Activated T-cell treated with anti-CD3 and anti-CD28 coated beads for 48 hours (primary cell): Measurements from ENCODE around the gene HOXC6.
"Not testable (repeated sequence)": the region's sequence is repeated elsewhere in the genome, so short reads cannot be mapped to it uniquely, and the experiment has no call there.

ENCODE experiments used
- DNase-seq: peaks from one replicate; pipeline ENCODE4 v3.0.0-alpha.2; 2020; ENCODE audit warnings: low read depth

HOXC6 gene

DNA sequence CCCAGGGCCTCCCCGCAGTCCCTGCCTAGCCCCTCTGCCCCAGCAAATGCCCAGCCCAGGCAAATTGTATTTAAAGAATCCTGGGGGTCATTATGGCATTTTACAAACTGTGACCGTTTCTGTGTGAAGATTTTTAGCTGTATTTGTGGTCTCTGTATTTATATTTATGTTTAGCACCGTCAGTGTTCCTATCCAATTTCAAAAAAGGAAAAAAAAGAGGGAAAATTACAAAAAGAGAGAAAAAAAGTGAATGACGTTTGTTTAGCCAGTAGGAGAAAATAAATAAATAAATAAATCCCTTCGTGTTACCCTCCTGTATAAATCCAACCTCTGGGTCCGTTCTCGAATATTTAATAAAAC is 2.2 kb downstream of the HOXC6 start:
- DNase-seq, result no peak

DNA sequence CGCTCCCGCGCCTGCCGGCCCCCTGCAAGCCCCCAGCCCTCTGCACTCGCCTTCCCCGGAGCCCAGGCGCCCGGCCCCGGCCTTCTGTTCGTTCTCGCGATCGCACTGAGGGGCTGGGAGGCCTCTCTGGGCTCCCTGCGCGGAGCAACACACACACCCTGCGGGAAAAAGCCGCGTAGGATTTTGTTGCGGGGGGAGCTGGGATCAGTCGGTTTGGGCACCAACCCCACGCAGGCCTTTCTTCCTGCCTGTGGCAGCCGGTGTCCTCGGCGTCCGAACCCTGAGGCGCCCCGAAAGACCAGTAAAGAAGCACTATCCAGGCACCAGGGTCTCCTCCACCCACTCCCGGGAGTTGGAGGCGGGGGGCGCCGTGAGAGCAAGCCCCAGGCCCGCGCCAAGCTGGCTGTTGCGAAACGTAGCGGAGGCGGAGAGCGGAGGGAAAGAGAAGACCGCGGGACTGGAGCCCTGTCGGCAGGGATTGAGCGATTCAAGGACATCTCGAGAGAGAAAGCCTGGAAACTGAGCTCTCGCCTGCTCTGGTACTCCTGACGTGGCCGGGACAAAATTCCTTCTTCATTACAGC is 2.7 kb downstream of the HOXC6 start:
- no peak for DNase-seq

DNA sequence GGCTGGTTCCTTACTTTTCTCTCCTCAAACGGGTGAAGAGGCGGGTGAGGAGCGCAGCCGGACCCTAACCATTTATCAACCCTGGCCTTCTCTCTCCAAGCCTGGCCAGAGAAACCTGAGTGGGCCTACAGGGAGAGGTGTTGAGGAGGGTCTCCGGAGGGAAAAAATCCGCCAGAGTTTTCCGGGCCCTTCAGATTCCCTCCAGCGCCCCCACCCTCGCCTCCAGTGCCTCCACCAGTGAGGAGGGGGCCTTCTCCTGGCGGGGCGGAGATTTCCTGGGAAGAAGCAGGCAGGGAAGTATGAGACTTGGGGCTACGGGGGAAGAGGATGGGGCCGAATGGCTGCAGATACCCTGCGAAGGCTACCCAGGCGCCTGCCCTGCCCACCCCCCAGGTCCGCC is 3.2 kb downstream of the HOXC6 start:
- no peak for DNase-seq

DNA sequence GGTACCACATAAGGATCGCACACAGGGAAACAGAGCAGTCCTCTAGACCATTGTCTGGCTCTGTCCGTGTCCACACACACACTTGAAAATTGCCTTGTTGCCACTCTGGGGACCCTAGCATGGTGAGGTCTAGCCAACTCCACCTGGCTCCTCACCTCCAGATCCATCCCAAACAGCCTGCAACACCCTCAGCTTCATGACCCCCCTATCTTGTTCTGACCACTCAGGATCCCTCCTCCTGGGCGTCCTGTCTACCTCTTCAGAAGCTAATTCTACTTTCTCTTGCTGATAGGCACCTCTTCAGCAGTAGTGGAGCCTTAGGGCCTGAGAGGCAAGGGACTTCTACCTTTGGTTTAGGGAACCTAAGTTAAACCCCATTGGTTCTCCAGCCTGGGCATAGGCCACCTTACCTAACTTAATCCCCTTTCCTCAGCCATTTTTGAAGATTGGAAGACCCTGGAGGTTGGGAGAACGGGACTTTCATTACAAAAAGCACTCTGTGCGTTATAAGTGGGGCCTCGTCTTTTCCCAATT is 3.9 kb downstream of the HOXC6 start:
- no peak for DNase-seq

DNA sequence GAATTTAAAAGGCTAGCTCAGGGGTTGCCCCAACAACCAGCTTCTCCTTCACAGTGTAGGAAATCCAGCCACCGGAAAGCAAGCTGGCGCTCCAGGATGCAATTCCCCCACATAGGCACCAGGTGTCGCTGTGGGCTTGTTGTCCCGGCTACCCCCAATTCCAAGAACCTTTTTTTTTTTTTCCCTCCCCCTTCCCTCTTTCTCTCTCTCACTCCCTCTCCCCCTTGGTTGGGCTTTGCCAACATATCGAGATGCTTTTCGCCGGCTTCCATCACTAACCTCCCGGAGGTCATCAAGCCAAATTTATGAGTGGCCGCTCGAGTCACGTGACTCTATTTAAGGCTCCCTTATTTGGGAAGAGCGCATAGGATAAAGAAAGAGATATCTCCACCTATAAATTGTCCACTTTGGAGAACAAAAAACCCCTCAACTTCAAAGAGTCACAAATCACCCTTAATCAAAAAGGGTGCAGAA is 4.4 kb downstream of the HOXC6 start, which contains the start of gene HOXC5:
HOXC5 (plus strand) TSS at position 424 of the 474 bp plus-strand sequence. CDS start 73 bp downstream, outside the sequence.
- peak; percentile 53 for DNase-seq

DNA sequence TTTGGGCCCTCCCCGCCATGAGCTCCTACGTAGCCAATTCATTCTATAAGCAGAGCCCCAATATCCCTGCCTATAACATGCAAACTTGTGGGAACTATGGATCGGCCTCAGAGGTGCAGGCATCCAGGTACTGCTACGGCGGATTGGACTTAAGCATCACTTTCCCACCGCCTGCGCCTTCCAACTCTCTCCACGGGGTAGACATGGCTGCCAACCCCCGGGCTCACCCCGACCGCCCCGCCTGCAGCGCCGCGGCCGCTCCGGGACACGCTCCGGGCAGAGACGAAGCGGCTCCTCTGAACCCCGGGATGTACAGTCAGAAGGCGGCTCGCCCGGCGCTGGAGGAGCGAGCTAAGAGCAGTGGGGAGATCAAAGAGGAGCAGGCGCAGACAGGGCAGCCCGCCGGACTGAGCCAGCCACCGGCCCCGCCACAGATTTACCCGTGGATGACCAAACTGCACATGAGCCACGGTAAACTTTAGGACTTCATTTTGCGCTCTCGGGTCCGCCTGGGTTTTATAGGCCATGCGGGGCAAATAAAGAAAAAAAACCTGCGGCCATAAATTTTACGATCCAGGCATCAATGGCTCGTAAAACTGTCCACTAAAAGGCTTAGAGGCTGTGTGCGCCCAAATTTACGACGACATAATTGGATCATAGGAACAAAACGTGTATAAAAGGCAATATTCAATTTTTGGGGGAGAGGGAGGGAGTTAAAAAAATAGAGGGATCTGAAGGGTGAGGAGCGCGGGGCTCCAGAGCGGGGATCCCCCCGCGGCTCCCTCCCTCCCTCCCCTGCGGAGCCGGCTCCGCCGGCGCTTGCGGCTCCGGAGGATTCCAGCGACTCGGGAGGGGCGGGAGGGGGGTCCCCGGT is 5.1 kb downstream of the HOXC6 start:
- no peak for DNase-seq

DNA sequence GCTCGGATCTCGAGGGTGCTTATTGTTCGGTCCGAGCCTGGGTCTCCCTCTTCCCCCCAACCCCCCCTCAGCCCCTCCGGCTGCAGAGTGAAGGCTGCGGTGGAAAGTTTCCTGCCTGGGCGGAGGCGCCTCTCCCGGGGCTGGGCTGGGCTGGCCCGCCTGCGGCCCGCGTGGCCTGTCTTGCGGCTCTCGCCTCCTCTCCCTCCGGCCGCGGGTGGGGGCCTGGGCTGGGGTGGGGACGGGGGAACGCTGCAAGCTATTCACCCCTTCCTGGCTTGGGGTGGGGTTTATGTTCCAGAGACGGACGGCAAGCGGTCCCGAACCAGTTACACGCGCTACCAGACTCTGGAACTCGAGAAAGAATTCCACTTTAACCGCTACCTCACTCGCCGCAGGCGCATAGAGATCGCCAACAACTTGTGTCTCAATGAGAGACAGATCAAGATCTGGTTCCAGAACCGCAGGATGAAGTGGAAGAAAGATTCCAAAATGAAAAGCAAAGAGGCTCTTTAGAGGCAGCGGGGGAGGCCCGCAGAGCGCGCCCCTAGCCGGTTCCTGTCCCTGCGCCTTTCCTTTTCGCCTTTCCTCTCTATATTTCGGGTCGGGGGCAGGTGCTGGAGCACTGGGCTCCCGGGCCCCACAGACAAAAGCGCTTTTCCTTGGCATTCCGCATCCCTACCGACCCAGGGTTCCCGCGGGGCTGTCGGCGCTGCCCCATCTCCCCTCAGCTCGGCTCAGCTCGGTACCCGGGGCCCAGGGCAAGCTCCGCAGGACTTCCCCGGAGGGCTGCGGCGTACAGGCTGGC is 5.9 kb downstream of the HOXC6 start:
- no peak for DNase-seq

DNA sequence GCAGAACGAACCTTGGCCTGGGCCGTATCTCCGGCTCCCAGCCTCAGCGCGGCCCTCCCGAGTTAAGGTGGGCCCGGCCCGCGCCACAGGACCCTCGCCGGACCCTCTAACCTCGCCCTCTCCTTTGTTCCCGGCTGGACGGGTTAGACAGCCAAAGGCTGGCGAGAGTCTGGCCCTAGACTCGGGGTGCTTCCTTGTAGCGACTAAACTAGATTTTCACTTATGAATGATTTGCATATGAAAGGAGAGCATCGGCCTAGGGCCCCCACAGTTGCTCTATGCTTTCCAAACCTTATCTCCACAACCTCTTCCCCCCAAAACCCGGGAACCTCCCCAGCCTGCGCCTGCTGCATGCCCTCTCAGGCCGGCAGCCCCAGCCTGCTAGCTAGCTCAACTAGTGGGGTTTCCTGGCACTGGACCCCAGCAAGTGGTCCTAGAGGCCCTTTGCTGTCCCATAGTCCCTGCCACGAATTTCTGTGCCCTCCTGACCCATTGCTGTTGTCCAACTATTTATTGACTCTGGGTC is 6.6 kb downstream of the HOXC6 start:
- no peak for DNase-seq

DNA sequence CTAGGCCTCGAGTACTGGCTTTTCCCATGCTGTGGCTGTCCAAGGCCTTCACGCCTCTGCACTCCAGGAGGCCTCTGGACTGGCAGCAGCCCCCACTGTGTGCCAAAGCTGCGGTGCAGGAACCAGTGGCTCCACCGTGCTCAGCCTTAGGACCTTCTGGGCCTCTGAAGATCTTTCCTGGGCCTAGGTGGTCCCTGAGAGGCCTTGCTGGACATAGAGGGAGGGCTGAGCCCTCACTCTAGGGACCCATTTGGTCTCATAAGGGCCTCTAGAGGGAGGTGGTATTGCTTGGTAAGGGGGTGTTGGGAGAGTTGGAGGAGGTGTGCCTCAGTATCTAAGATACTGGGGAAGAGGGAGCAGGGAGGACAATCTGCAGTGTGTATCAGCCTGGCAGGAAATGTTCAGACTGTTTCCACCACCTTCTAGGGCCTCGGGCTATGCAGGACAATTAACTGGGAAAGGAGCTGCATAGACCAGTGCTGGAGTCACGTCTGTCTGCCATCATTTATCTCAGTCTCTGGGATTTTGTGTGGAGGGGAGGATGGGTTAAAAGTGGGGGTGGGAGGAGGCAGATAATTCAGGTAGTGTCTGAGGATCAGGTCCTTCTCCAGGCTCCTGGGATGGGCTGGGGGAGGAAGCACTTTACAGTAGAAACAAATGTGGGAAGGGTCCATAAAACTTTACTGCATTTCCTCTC is 7.5 kb downstream of the HOXC6 start:
- DNase-seq, result no peak

DNA sequence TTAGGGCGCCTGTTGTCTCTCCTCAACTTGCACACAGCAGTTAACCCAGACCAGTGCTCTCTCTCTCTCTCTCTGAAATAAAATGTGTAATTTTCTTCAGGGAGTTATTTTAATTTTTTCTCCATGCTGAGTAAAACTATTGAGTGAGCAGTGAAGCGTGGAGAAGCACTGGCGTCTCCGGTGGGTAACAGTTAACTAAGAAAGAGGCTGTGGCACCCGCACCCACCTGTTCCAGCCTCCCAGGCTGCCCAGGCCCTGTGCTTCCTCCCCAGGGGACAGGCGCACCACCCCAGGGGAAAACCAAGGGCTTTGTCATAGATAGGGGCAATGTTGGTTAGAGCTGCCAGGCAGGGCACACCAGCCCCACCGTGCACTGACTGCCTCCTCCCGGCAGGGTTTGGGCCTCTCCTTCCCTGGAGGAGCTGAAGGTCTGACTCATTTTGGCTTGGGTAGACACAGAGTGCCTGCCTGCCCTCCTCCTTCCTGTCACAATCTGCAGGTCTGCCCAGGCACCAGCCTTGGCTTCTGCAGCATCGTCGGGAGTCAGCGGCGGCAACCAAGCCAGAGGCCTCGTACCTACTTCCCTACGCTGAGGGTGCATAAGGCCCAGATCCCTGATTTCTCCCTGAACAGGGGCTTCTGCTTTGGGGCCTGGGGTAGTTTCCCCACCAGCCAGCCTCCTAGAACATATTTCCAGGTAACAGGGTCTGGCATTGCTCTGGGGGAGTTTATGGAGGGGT is 8.6 kb downstream of the HOXC6 start:
- DNase-seq, result no peak

DNA sequence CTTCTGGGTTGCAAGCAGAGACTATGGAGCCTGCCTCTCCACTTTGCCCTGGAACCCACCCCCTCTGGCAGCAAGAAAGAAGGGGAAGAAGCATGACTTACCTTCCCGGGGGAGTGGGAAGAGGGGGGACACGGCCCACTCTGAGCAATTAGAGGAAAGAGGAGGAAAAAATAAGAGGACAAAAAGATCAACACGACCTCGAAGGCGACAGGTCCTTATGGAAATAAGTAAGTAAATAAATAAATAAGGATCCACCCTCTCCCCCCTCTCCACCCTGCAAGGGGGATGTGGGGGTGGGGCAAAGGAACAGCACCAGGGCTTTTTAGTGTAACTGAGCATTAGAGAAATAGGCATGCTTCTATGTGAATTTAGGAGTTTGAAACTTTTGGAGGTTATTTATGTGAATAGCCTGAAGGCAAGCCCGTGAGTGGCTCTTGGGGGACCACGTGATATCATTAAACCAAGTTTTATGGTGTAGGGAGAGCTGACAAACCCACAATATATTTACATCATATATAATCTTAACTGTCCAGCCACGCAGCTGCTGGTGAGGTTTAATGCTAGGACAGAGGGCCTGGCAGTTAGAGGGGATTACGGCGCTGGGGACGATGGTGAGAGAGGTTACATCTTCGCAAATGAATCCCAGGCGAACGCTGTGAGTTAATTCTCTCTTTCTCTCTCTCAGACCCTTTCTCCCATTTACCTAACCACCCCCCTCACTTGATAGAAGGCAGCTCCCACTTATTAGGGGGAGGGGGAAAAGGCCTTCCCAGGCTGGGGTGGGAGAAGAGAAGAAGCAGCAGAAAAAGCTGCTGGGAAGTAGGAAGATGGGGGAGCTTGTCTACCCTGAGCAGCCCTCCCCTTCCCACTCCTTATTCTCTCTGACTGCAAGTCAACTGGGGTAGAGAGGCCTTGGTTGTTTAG is 9.4 kb downstream of the HOXC6 start:
- DNase-seq, result no peak

DNA sequence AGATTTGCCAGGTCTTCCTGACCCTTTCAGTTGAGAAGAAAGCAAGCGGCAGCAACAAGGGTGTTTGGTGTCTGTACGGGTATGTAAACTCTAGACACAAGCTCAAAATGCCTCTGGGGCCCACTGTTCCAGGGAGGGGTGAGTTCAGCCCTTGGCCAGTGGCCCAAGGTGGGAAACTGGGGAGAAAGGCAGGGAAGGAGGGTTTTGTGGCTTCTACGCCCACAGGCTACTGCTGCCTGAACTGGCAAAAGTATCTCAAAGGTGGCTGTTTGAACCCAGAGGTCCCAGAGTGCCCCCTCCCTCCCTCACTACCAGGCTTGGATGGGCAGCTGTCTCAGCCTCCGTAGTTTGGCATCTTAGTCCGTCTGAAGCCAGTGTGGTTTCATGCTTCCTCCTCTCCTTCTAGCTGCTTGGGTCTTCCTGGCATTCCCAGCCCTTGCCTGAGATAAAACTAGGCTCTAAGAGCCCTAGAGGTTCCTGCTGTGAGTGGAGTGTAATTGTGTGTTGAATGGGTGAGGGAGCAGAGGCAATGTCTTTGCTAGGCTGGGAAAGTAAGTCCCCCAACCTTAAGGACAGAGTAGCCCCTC is 10.1 kb downstream of the HOXC6 start:
- DNase-seq, result no peak

DNA sequence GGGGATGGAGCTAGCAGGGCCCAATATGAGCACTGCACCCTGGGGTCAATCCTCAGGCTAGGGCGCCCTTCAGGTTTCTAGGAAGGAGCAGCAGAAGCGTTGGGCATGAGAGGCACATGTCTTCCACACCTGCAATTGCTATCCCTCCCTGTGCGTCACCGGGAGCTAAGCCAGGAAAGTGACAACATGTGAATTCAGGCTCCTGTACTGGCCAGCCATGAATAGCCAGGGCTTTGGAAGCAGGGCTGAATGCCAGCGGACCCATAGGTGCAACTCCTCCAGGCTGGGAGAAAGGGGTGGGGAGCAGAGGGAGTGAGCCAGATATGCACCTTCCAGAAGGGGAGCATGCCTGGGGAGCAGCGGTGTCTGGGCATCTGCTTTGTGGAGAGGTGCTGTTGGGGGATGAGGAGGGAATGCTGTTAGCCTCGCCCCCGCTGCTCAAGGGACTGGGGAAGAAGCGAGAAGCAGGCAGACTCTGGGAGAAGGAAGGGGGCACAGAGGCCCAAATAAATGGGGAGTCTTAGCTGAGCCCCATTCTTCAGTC is 10.7 kb downstream of the HOXC6 start:
- no peak for DNase-seq

DNA sequence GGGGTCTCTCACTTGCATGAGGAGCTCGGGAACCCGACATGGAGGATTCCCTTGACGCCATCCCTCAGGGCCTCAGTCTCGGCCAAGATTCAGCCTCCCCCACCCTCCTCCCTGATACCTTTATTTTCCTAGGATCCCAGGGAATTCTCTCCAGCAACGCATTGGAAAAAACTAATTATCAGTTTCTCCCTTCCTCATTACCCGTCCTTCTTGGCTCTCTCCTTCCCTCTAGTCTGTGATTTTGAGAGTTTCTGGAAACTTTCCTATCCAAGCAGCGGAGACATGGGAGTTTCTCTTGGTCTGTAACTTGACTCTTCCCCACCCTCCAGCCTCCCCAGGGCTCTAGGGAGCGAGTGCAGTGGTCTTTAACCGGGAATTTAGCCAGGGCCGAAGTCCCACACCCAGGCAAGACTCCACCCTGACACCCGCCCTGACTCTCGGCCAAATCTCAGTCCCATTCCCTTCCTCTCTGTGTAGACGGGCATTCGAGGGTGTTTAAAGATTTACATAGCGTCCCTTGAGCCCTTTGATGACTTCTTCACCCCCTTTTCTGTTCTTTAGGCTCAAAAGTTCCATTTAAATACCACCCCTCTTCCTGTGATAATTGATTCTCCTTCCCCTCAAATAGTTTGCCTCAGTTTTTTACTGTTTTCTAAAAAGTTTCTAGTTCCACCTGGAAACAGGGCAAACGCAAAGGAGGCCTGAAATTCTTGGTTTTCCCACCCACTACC is 11.3 kb downstream of the HOXC6 start:
- no peak for DNase-seq

DNA sequence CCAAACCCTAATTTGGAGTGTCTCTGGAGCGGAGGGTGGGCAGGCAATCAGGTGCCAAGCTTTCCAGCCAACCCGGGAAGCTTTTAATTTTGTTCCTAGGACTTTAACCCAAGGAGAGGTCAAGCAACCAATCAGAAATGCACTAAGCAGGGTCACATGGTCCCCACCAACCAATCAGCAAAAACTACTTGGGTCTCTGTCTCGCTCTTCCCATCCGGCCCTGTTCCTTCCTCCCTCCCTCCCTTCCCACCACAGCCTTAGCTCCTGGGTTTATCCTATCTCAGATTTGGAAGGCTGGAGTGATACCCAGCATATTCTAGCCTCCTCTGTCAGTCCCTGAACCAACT is 11.9 kb downstream of the HOXC6 start:
- no peak for DNase-seq

DNA sequence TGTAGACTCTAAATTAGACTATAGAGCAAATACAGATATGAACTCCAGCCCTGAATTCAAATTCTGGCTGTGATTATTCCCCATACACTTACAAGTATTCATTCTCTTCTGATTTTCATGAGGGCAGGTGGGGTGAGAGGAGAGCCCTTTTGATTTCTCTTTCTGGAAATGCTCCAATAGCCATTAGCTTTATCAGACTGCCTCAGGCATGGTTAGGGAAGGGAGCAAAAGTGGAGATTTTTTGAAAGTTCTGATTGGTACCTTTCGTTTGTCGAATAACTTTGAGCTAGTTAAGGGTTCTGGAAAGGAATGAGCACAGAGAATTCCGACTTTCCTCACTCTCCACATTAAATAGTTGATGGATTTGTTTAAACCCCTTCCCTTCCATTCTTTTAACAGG is 12.4 kb downstream of the HOXC6 start:
- no peak for DNase-seq

DNA sequence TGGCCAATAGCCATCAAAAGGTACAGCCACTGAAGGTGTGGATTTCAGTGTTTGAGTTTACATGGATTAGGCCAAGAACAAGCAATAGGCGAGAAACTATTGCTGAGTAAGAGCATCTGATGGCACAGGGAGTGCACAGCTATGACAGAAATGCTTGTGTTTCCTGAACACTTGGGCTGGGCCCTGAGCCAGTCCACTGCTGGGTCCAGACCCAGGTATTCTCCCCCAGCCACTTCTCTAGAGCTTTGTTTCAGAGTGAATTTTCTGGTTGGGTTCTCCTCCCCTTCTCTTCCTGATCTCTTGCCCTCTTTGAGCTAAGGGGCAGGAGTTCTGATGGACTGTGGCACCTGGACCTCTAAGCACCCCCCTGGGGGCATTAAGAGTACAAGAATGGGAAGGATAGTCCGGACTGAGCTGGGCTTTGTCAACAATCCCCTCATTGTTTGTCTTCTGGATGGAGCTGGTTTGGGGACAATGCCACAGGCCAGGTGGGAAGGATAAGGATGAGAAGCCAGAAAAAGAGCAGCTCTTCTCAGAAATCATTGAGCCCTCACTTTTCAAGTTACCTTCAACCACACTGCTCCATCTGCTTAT is 13.0 kb downstream of the HOXC6 start:
- DNase-seq, result no peak

DNA sequence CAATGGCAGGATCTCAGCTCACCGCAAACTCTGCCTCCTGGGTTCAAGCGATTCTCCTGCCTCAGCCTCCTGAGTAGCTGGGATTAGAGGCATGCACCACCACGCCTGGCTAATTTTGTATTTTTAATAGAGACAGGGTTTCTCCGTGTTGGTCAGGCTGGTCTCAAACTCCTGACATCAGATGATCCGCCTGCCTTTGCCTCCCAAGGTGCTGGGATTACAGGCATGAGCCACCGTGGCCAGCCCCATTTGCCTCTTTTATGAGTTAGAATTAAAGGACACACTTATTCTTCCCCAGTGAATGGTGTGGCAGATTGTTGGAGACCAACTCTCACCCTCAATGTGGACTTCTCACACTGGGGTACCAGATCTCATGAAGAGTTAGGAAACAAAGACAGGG is 13.8 kb downstream of the HOXC6 start:
- DNase-seq, result not testable (repeated sequence)
